Activated CD4-positive, CD25-positive, alpha-beta regulatory T cell (primary cell): ENCODE measurements around the gene FADS3.
A peak's percentile ranks its signal among the peaks of the same experiment; 100 is the strongest.

Source experiments
- DNase-seq, 4 experiments: peaks; one replicate each; lab custom pipeline; 2025; lab: John Stamatoyannopoulos, UW

Gene FADS3

GRCh38 chr11:61913699-61914395 is 22.5 kb upstream of the FADS3 start:
- DNase-seq, result no peak

GRCh38 chr11:61912991-61913698 is 21.8 kb upstream of the FADS3 start:
- DNase-seq, result no peak

- DNase-seq, result no peak
Observed at GRCh38 chr11:61912530-61912898, 21.2 kb upstream of the FADS3 start.

GRCh38 chr11:61911701-61912529 is 20.6 kb upstream of the FADS3 start:
- DNase-seq, result no peak

- no peak for DNase-seq
Observed at GRCh38 chr11:61911128-61911700, 19.9 kb upstream of the FADS3 start.

GRCh38 chr11:61910187-61911127 is 19.1 kb upstream of the FADS3 start:
- no peak for DNase-seq

GRCh38 chr11:61908730-61909316 is 17.5 kb upstream of the FADS3 start:
- DNase-seq, result no peak

GRCh38 chr11:61907871-61908729 is 16.8 kb upstream of the FADS3 start:
- no peak for DNase-seq

- no peak for DNase-seq
Observed at GRCh38 chr11:61907282-61907681, 15.9 kb upstream of the FADS3 start.

GRCh38 chr11:61906522-61906909 is 15.2 kb upstream of the FADS3 start:
- DNase-seq, result no peak

GRCh38 chr11:61905801-61906521 is 14.6 kb upstream of the FADS3 start:
- no peak for DNase-seq

GRCh38 chr11:61905067-61905696 is 13.8 kb upstream of the FADS3 start:
- no peak for DNase-seq

GRCh38 chr11:61904539-61905048 is 13.2 kb upstream of the FADS3 start:
- no peak for DNase-seq

- DNase-seq, result no peak
Observed at GRCh38 chr11:61903845-61904244, 12.5 kb upstream of the FADS3 start.

GRCh38 chr11:61902313-61902712 is 11.0 kb upstream of the FADS3 start:
- DNase-seq, result no peak

- no peak for DNase-seq
Observed at GRCh38 chr11:61901397-61901796, 10.1 kb upstream of the FADS3 start.

GRCh38 chr11:61900251-61900650 is 8.9 kb upstream of the FADS3 start:
- no peak for DNase-seq

- peak; percentile 81 to 95 (median 88) for DNase-seq
Observed at GRCh38 chr11:61899146-61899841, 7.9 kb upstream of the FADS3 start.
